Peyer's patch (tissue), 4 donors: ENCODE measurements around the gene MYH11. TPM values are rescaled to one million over a fixed set of nuclear protein-coding genes. Genes with fewer than 3 reads are reported as not detected.
A peak's percentile ranks its signal among the peaks of the same experiment; 100 is the strongest.

ENCODE experiments used
- DNase-seq, 3 donors: peaks; one replicate each; pipeline ENCODE4 v3.0.0-alpha.2; 2017 to 2019
- H3K27ac ChIP-seq, 4 donors: fragments of 200-600 bp; sonication (generic); one replicate each; pipeline ENCODE4 v1.5.1; 2016 to 2019
- H3K27me3 ChIP-seq, 2 donors: fragments of 200-600 bp; sonication (generic); one replicate each; pipeline ENCODE4 v1.5.1; 2019
- H3K36me3 ChIP-seq, 3 donors: fragments of 200-600 bp; sonication (generic); one replicate each; pipeline ENCODE4 v1.5.1; 2016 to 2019
- H3K4me1 ChIP-seq, 4 donors: fragments of 200-600 bp; sonication (generic); one replicate each; pipeline ENCODE4 v1.5.1; 2016 to 2019
- H3K4me3 ChIP-seq, 4 donors: fragments of 200-600 bp; sonication (generic); 1 replicate in 3 of 4; 2 replicates in 1 of 4; pipeline ENCODE4 v1.5.1; 2016 to 2019; ENCODE audit warnings: mild to moderate bottlenecking in 1 of 4
- H3K9me3 ChIP-seq, 4 donors: fragments of 200-600 bp; sonication (generic); one replicate each; pipeline ENCODE4 v1.5.1; 2016 to 2019; ENCODE audit warnings: mild to moderate bottlenecking in 1 of 4
- CTCF ChIP-seq, 6 experiments: fragments of 450-650 bp in 4 of 6; fragments of 200-600 bp in 2 of 6; sonication (generic) in 1 of 6; IDR thresholded peaks; one replicate each; pipeline ENCODE4 v1.5.1; 2017 to 2019; ENCODE audit warnings: antibody characterized with exemption in 6 of 6, mild to moderate bottlenecking in 3 of 6, moderate library complexity in 1 of 6
- POLR2A ChIP-seq, 2 donors: fragments of 450-650 bp; IDR thresholded peaks; one replicate each; pipeline ENCODE4 v1.5.1; 2017; ENCODE audit warnings: antibody characterized with exemption in 2 of 2, mild to moderate bottlenecking in 2 of 2, moderate library complexity in 2 of 2
- total RNA-seq, 4 donors: library from RNA; depleted of rRNA; stranded (reverse); fragments of >200 nt; gene quantifications; one replicate each; pipeline ENCODE4 v1.1.0, GENCODE V29; 2016

The MYH11 gene
- total RNA-seq, 4 donors from 2014 or later = 39.2 to 248 (median 131) TPM

GRCh38 chr16:15803618-15804017 lies 53.2 kb downstream of the MYH11 start:
- Histone ChIP-seq H3K36me3 (no peaks in the 10 kb centered on the region), H3K27me3 (no peaks in the 10 kb centered on the region), H3K27ac (peak overlapping the region in 1 of 4 donors; percentile 50), H3K9me3 (no peaks in the 10 kb centered on the region), H3K4me3 (no peak overlapping the region), H3K4me1 (no peaks in the 10 kb centered on the region)
- DNase-seq = no peak
- TF ChIP-seq POLR2A (IDR thresholded peaks at IDR 0.05) = no peak
- TF ChIP-seq CTCF (IDR thresholded peaks at IDR 0.05) = no peak

- Histone ChIP-seq H3K9me3 (peaks cover 0 to 4% (median 0%) of the 10 kb centered on the region in 4 donors), H3K4me1 (no peaks in the 10 kb centered on the region), H3K27ac (peak overlapping the region in 1 of 4 donors; percentile 1), H3K27me3 (no peaks in the 10 kb centered on the region), H3K36me3 (no peaks in the 10 kb centered on the region), H3K4me3 (no peak overlapping the region)
- TF ChIP-seq CTCF (IDR thresholded peaks at IDR 0.05) = no peak
- no peak for TF ChIP-seq POLR2A (IDR thresholded peaks at IDR 0.05)
- no peak for DNase-seq
Measured at GRCh38 chr16:15799851-15800495, 56.9 kb downstream of the MYH11 start.

- Histone ChIP-seq H3K27ac (no peak overlapping the region), H3K9me3 (peaks cover 0 to 4% (median 0%) of the 10 kb centered on the region in 4 donors), H3K4me1 (peaks cover 0 to 5% (median 0%) of the 10 kb centered on the region in 4 donors), H3K36me3 (no peaks in the 10 kb centered on the region), H3K27me3 (no peaks in the 10 kb centered on the region), H3K4me3 (no peak overlapping the region)
- DNase-seq = no peak
- no peak for TF ChIP-seq CTCF (IDR thresholded peaks at IDR 0.05)
- TF ChIP-seq POLR2A (IDR thresholded peaks at IDR 0.05) = no peak
Measured at GRCh38 chr16:15798671-15799070, 58.2 kb downstream of the MYH11 start.

GRCh38 chr16:15796885-15797284 lies 59.9 kb downstream of the MYH11 start:
- Histone ChIP-seq H3K9me3 (peaks cover 0 to 4% (median 0%) of the 10 kb centered on the region in 4 donors), H3K27me3 (no peaks in the 10 kb centered on the region), H3K4me1 (peaks cover 0 to 5% (median 0%) of the 10 kb centered on the region in 4 donors), H3K4me3 (no peak overlapping the region), H3K36me3 (no peaks in the 10 kb centered on the region), H3K27ac (no peak overlapping the region)
- TF ChIP-seq CTCF (IDR thresholded peaks at IDR 0.05) = no peak
- TF ChIP-seq POLR2A (IDR thresholded peaks at IDR 0.05) = no peak
- no peak for DNase-seq

GRCh38 chr16:15795615-15796014 lies 61.2 kb downstream of the MYH11 start:
- Histone ChIP-seq H3K27ac (peak overlapping the region in 1 of 4 donors; percentile 32), H3K36me3 (no peaks in the 10 kb centered on the region), H3K4me3 (no peak overlapping the region), H3K4me1 (peaks cover 0 to 5% (median 0%) of the 10 kb centered on the region in 4 donors), H3K9me3 (peaks cover 0 to 4% (median 0%) of the 10 kb centered on the region in 4 donors), H3K27me3 (no peaks in the 10 kb centered on the region)
- DNase-seq = no peak
- TF ChIP-seq POLR2A (IDR thresholded peaks at IDR 0.05) (no peak), CTCF (IDR thresholded peaks at IDR 0.05) (no peak)
